HepG2 (cell line): ENCODE measurements around the gene AQP5.

ENCODE experiments used
- ZNF790 ChIP-seq: sonication (generic); formaldehyde crosslinking; IDR thresholded peaks from 2 replicates; pipeline ENCODE4 v1.8.0; 2022; ENCODE audit warnings: missing genetic modification reagents, mild to moderate bottlenecking, borderline replicate concordance
- TF ChIP-seq, protein P1 (sequence below): sonication (generic); formaldehyde crosslinking; IDR thresholded peaks from 2 replicates; pipeline ENCODE4 v1.4.0; 2020; ENCODE audit warnings: missing genetic modification reagents, mild to moderate bottlenecking, borderline replicate concordance

DNA sequence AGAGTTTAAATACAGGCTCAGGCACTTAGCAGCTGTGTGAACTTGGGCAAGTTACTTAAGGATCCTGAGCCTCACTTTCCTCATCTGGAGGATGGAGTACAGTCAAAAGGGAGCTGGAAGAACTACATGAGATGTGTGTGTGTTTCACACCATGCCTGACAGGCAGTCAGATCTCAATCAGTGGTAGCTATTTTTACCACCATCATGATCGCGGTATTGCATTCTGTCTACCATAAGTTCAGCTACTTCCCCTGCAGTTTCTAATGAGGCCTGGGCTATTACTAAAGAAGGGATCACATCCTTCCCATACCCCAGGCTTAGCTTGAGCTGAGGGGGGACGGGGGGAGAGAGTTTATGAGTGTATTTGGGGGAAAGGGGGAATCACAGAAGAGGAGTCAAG, 18.1 kb downstream of the AQP5 start:
- TF ChIP-seq ZNF790 (CRISPR knock-in tag): no peak
- TF ChIP-seq, protein P1, sequence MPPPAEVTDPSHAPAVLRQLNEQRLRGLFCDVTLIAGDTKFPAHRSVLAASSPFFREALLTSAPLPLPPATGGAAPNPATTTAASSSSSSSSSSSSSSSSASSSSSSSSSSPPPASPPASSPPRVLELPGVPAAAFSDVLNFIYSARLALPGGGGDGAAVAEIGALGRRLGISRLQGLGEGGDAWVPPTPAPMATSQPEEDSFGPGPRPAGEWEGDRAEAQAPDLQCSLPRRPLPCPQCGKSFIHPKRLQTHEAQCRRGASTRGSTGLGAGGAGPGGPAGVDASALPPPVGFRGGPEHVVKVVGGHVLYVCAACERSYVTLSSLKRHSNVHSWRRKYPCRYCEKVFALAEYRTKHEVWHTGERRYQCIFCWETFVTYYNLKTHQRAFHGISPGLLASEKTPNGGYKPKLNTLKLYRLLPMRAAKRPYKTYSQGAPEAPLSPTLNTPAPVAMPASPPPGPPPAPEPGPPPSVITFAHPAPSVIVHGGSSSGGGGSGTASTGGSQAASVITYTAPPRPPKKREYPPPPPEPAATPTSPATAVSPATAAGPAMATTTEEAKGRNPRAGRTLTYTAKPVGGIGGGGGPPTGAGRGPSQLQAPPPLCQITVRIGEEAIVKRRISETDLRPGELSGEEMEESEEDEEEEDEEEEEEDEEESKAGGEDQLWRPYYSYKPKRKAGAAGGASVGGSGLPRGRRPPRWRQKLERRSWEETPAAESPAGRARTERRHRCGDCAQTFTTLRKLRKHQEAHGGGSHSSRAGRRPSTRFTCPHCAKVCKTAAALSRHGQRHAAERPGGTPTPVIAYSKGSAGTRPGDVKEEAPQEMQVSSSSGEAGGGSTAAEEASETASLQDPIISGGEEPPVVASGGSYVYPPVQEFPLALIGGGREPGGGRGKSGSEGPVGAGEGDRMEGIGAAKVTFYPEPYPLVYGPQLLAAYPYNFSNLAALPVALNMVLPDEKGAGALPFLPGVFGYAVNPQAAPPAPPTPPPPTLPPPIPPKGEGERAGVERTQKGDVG (CRISPR knock-in tag): no peak
